Sigmoid colon (tissue), 7 donors: ENCODE data around the gene MCU. TPM values are rescaled to one million over a fixed set of nuclear protein-coding genes. Genes with fewer than 3 reads are reported as not detected.
"Not testable (repeated sequence)": the region's sequence is repeated elsewhere in the genome, so short reads cannot be mapped to it uniquely, and the experiment has no call there.

Experiments used
- DNase-seq: peaks from one replicate; pipeline ENCODE4 v3.0.0-alpha.2; 2019
- H3K27ac ChIP-seq, 4 donors: fragments of 200-600 bp; sonication (generic); one replicate each; pipeline ENCODE4 v1.5.1; 2016 to 2019; ENCODE audit warnings: mild to moderate bottlenecking in 1 of 4
- H3K27me3 ChIP-seq, 3 donors: fragments of 200-600 bp; sonication (generic); one replicate each; pipeline ENCODE4 v1.5.1; 2019; ENCODE audit warnings: mild to moderate bottlenecking in 1 of 3
- H3K36me3 ChIP-seq, 4 donors: fragments of 200-600 bp; sonication (generic); one replicate each; pipeline ENCODE4 v1.5.1; 2016 to 2019
- H3K4me1 ChIP-seq, 4 donors: fragments of 200-600 bp; sonication (generic); one replicate each; pipeline ENCODE4 v1.5.1; 2017 to 2019
- H3K4me3 ChIP-seq, 4 donors: fragments of 200-600 bp; sonication (generic); one replicate each; pipeline ENCODE4 v1.5.1; 2017 to 2019; ENCODE audit warnings: mild to moderate bottlenecking in 2 of 4, moderate library complexity in 1 of 4
- H3K9me3 ChIP-seq, 4 donors: fragments of 200-600 bp in 3 of 4; sonication (generic) in 3 of 4; one replicate each; pipeline versions ENCODE4 v1.5.1 to v1.6.1; 2013 to 2019
- EP300 ChIP-seq, 4 donors: sonication (generic); formaldehyde crosslinking; IDR thresholded peaks; one replicate each; pipeline ENCODE4 v1.6.1; 2017; ENCODE audit warnings: antibody characterized with exemption in 4 of 4
- POLR2A ChIP-seq, 2 donors: fragments of 450-650 bp; IDR thresholded peaks; one replicate each; pipeline ENCODE4 v1.6.1; 2016; ENCODE audit warnings: antibody characterized with exemption in 2 of 2, mild to moderate bottlenecking in 2 of 2, moderate library complexity in 2 of 2
- POLR2AphosphoS5 ChIP-seq, 4 donors: sonication (generic); formaldehyde crosslinking; IDR thresholded peaks; one replicate each; pipeline ENCODE4 v1.6.1; 2017; ENCODE audit warnings: antibody characterized with exemption in 4 of 4
- WGBS, 2 donors: extraction: QIAGEN DNeasy Blood & Tissue Kit; methylation state at CpG; one replicate each; pipeline ENCODE4 v1.1.7; 2013; 5-methylcytosine and 5-hydroxymethylcytosine counted together
- intact Hi-C: fragments of 100-400 bp; cut with DNase I; formaldehyde crosslinking; loops from one replicate; pipeline ENCODE4 v1.15.1; 2023
- polyA plus RNA-seq, 3 donors: library from polyadenylated mRNA; stranded (reverse); fragments of 200-250 nt; gene quantifications; one replicate each; pipeline ENCODE4 v1.2.3, GENCODE V29; 2013
- total RNA-seq, 4 donors: library from RNA; depleted of rRNA; stranded (reverse); fragments of >200 nt; gene quantifications; one replicate each; pipeline ENCODE4 v1.1.0, GENCODE V29; 2016
- TF ChIP-seq, protein P1 (sequence below), 4 experiments: fragments of 450-650 bp in 3 of 4; fragments of 200-600 bp in 1 of 4; IDR thresholded peaks; one replicate each; pipeline ENCODE4 v1.5.1; 2016 to 2019; ENCODE audit warnings: antibody characterized with exemption in 4 of 4, mild to moderate bottlenecking in 3 of 4, moderate library complexity in 2 of 4
- donor health status: healthy with polysubstance abuse.
- donor health status: Bipolar disorder and iron deficiency.
- donor health status: healthy.

Gene MCU
- total and polyA plus RNA-seq, 7 donors, result 14.7 to 75.6 (median 19.4) TPM

DNA sequence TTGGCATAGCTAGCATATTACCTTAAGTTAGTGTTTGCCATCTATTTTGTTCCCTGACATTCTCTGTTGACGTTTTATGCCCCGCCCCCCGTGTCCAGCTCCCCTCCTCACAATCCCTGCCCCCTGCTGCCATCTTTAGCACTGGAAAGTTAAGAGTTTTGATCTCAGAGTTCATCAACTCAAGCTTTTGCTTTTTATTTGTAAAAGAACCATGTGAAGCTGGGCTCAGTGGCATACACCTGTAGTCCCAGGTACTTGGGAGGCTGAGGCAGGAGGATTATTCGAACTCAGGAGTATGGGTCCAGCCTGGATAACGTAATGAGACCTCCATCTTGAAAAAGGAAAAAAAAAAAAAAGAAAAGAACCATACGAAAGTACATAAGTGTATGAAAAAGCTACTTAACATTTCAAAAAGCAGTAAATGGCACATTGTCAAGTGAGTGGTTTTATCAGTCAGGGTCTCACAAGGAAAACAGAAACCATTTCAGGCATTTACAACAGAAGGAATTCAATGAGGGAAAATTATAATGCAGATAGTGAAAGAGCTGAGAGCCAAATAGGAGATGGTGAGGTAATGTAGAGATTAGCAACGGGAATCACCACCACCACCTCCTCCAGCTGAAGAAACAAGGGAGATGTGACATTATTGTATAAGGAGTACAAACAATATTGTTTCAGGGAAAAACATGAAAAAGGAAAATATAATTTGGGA, 64.9 kb downstream of the MCU start:
- TF ChIP-seq, protein P1, sequence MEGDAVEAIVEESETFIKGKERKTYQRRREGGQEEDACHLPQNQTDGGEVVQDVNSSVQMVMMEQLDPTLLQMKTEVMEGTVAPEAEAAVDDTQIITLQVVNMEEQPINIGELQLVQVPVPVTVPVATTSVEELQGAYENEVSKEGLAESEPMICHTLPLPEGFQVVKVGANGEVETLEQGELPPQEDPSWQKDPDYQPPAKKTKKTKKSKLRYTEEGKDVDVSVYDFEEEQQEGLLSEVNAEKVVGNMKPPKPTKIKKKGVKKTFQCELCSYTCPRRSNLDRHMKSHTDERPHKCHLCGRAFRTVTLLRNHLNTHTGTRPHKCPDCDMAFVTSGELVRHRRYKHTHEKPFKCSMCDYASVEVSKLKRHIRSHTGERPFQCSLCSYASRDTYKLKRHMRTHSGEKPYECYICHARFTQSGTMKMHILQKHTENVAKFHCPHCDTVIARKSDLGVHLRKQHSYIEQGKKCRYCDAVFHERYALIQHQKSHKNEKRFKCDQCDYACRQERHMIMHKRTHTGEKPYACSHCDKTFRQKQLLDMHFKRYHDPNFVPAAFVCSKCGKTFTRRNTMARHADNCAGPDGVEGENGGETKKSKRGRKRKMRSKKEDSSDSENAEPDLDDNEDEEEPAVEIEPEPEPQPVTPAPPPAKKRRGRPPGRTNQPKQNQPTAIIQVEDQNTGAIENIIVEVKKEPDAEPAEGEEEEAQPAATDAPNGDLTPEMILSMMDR (IDR thresholded peaks at IDR 0.05), result no peak
- H3K27ac ChIP-seq, result no peak overlapping the region
- H3K4me1 ChIP-seq, result no peaks in the 10 kb centered on the region
- intact Hi-C loops, result no loop called here
- no peaks in the 10 kb centered on the region for H3K36me3 ChIP-seq
- 86 to 87% methylated on average over 7 of the region's 7 CpGs for WGBS, 2 donors
- H3K4me3 ChIP-seq, result no peak overlapping the region
- no peaks in the 10 kb centered on the region for H3K9me3 ChIP-seq
- H3K27me3 ChIP-seq, result no peaks in the 10 kb centered on the region
- DNase-seq, result no peak

DNA sequence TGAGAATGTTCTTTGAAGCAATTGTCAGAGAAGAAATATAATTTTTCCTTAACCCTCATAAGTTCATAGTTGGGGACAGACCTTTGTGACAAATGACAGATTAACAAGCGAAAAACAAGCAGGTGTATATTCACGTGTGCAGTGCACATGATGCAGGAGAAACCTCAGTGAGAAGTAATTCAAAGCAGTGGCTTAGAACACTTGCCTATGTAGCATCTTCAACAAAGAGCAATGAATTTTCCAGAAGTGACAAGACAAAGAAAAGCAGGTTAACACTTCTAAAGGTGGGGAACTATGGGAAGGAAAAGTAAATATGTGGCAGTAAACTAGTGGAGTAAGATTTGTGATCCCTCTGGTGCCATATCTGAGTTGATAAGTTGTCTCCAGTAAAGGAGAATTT, 65.8 kb downstream of the MCU start:
- Histone ChIP-seq H3K4me1 (no peaks in the 10 kb centered on the region), H3K9me3 (no peaks in the 10 kb centered on the region), H3K4me3 (no peak overlapping the region), H3K36me3 (no peaks in the 10 kb centered on the region), H3K27ac (no peak overlapping the region), H3K27me3 (no peaks in the 10 kb centered on the region)
- TF ChIP-seq POLR2AphosphoS5 (IDR thresholded peaks at IDR 0.05), result no peak
- no peak for TF ChIP-seq POLR2A (IDR thresholded peaks at IDR 0.05)
- TF ChIP-seq, protein P1 (IDR thresholded peaks at IDR 0.05), result no peak
- TF ChIP-seq EP300 (IDR thresholded peaks at IDR 0.05), result no peak
- DNase-seq, result no peak
- 82 to 95% methylated on average over 2 of the region's 2 CpGs for WGBS, 2 donors
- intact Hi-C loops, result no loop called here

DNA sequence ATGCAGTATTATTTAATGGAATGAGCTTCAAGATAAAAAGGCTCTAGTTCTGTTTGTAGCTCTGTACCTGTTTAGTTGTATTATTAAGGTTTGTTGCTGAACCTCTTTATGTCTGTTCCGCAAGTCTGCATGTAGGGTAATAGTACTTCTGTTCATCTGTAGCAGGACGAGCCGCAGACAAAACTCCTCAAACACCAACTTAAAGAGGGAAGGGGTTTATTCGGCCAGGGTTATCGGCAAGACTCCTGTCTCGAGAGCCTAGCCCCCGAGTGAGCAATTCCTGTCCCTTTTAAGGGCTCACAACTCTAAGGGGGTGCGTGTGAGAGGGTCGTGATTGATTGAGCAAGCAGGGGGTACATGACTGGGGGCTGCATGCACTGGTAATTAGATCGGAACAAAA, 67.0 kb downstream of the MCU start:
- DNase-seq, H3K4me3 ChIP-seq, intact Hi-C loops, H3K27ac ChIP-seq, H3K9me3 ChIP-seq, H3K27me3 ChIP-seq, H3K4me1 ChIP-seq, H3K36me3 ChIP-seq: not testable (repeated sequence)
- WGBS, 2 donors, result 91 to 93% methylated on average over 10 of the region's 10 CpGs

DNA sequence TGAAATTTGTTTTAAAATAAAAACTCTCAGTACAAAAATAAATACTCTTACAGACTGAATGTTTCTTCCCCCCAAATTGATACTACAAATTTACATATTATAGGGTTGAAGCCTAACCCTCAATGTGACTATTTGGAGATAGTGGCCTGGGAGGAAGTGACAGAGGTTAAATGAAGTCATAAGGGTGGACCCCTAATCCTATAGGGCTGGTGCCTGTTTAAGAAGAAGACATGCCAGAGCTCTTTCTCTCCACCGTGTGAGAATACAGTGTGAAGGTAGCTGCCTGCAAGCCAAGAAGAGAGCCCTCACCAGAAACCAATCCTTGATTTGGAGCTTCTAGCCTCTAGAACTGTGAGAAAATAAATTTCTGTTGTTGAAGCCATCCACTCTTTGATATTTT, 67.6 kb downstream of the MCU start:
- H3K27me3 ChIP-seq, result no peaks in the 10 kb centered on the region
- H3K27ac ChIP-seq, result no peak overlapping the region
- no peaks in the 10 kb centered on the region for H3K4me1 ChIP-seq
- H3K4me3 ChIP-seq, result no peak overlapping the region
- no peaks in the 10 kb centered on the region for H3K9me3 ChIP-seq
- DNase-seq, result no peak
- H3K36me3 ChIP-seq, result no peaks in the 10 kb centered on the region
- 55 to 66% methylated on average over 1 of the region's 1 CpG for WGBS, 2 donors
- TF ChIP-seq POLR2AphosphoS5 (IDR thresholded peaks at IDR 0.05) (no peak), POLR2A (IDR thresholded peaks at IDR 0.05) (no peak), EP300 (IDR thresholded peaks at IDR 0.05) (no peak)
- TF ChIP-seq, protein P1 (IDR thresholded peaks at IDR 0.05), result no peak
- intact Hi-C loops, result no loop called here

DNA sequence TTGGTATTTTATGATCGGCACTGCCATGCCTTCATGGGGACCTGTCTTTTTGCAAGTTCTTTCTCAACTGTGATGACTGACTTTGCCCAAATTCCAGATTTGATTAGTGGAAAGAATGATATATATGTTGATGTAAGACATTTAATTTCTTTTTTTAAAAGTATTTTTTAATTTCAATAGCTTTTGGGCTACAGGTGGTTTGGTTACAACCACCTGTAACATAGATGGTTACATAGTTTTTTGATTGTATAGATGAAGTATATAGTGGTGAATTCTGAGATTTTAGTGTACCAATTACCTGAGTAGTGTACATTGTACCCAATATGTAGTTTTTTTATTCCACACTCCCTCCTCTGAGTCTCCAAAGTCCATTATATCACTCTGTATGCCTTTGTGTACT, 69.6 kb downstream of the MCU start:
- intact Hi-C loops, result no loop called here
- H3K9me3 ChIP-seq, result no peaks in the 10 kb centered on the region
- H3K4me1 ChIP-seq, result no peaks in the 10 kb centered on the region
- H3K27me3 ChIP-seq, result no peaks in the 10 kb centered on the region
- H3K4me3 ChIP-seq, result no peak overlapping the region
- H3K36me3 ChIP-seq, result no peaks in the 10 kb centered on the region
- WGBS, 2 donors, result 96 to 100% methylated on average over 1 of the region's 1 CpG
- TF ChIP-seq POLR2A (IDR thresholded peaks at IDR 0.05) (no peak), EP300 (IDR thresholded peaks at IDR 0.05) (no peak), POLR2AphosphoS5 (IDR thresholded peaks at IDR 0.05) (no peak)
- TF ChIP-seq, protein P1 (IDR thresholded peaks at IDR 0.05), result no peak
- no peak overlapping the region for H3K27ac ChIP-seq
- DNase-seq, result no peak
